ENCODE measurements around the gene STN1. TPM values are rescaled to one million over a fixed set of nuclear protein-coding genes. Genes with fewer than 3 reads are reported as not detected.

The STN1 gene
- total and polyA plus RNA-seq, 2 of the 4 experiments (the other 2 are of a cell fraction): 17.8 to 32.3 TPM

DNA sequence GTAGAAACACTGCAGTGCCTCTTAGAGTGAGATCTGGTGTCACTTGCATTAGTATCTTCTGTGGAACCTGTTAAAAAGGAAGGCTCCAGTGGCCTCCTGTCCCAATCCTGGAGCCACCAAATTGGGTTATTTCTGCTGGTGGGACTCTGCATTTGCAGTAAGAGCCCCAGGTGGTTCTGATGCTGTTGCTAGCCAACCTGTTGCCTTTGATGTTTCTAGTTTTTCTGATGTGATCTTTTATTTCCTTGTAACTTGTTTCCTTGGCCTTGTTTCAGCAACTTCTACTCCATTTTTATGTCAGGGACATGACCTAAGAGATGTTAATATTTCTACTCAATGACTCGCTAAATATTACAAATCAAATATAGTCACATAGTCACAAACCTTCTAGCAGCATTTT, 12.5 kb upstream of the STN1 start:
- no peaks in the 10 kb centered on the region for H3K27me3 ChIP-seq (ENCODE audit: control insufficient read depth, insufficient read depth, low read length)
- no peak overlapping the region for H3K27ac ChIP-seq (ENCODE audit: insufficient read depth, low read length)
- H3K79me1 ChIP-seq (ENCODE audit: low read depth in 1 of 2, low read length in 2 of 2): no peaks in the 10 kb centered on the region
- no peaks in the 10 kb centered on the region for H3K4me1 ChIP-seq (ENCODE audit: control insufficient read depth, insufficient read depth, low read length)
- no peak overlapping the region for H3K4me2 ChIP-seq (ENCODE audit: low read depth, low read length)
- dilution Hi-C loops (cut with HindIII; ENCODE audit: low sequenced_read_pairs, unreplicated experiment): no loop called here
- no peaks in the 10 kb centered on the region for H3K36me3 ChIP-seq (ENCODE audit: control insufficient read depth, insufficient read depth, low read length)
- H3K9me3 ChIP-seq (ENCODE audit: control insufficient read depth, insufficient read depth, low read length): no peaks in the 10 kb centered on the region
- no peaks in the 10 kb centered on the region for H4K20me1 ChIP-seq (ENCODE audit: insufficient read depth, low read length)
- H2BK120ac ChIP-seq (ENCODE audit: low read depth, low read length): no peak overlapping the region
- DNase-seq (no peak), ATAC-seq (ENCODE audit: low read depth) (no peak)
- no peak overlapping the region for H3K14ac ChIP-seq (replicated peaks; ENCODE audit: low read depth, low read length)
- H2BK20ac ChIP-seq (ENCODE audit: low read depth, low read length): no peak overlapping the region
- no peak overlapping the region for H4K8ac ChIP-seq (ENCODE audit: low read depth in 2 of 2, low read length in 2 of 2)
- no CpG with 5 or more reads among the region's 1 CpG for WGBS, 2 experiments (ENCODE audit: extremely low coverage in 2 of 2, insufficient read length in 1 of 2)
- H3K18ac ChIP-seq (ENCODE audit: low read depth, low read length): no peak overlapping the region
- H3K4ac ChIP-seq (ENCODE audit: low read depth, low read length): no peak overlapping the region
- H3K9ac ChIP-seq (ENCODE audit: low read depth, low read length): no peak overlapping the region
- no peak overlapping the region for H2BK5ac ChIP-seq (ENCODE audit: low read depth, low read length, poor library complexity, severe bottlenecking)
- in situ Hi-C loops (cut with MboI; ENCODE audit: low sequenced_read_pairs): no loop called here
- H3K4me3 ChIP-seq (ENCODE audit: insufficient read depth, low read depth, low read length): no peak overlapping the region
- no peak overlapping the region for H4K5ac ChIP-seq (ENCODE audit: low read depth, low read length)
- intact Hi-C loops (cut with micrococcal nuclease): no loop called here
- H2BK15ac ChIP-seq (ENCODE audit: low read depth, low read length): no peak overlapping the region
- H3K56ac ChIP-seq (ENCODE audit: extremely low read depth, insufficient read depth, low read length): no peak overlapping the region
- no peaks in the 10 kb centered on the region for H3K9me1 ChIP-seq (ENCODE audit: insufficient read depth, low read length)
- ChIA-PET CTCF (no interaction called here), POLR2A (ENCODE audit: unreplicated experiment) (no interaction called here)
- no peak overlapping the region for H2AK5ac ChIP-seq (ENCODE audit: low read depth, low read length)
- no peak overlapping the region for H2AFZ ChIP-seq (replicated peaks; ENCODE audit: low read length, poor library complexity)
- BruUV-seq (replicated peaks): no TSS peak
- no peak overlapping the region for H2AK9ac ChIP-seq (replicated peaks; ENCODE audit: low read depth, low read length, poor library complexity)
- no peak for TF ChIP-seq RAD21 (IDR thresholded peaks at IDR 0.05; ENCODE audit: low read length)
- no peak for TF ChIP-seq NFE2L2 (IDR thresholded peaks at IDR 0.05; ENCODE audit: low read depth, low read length)
- TF ChIP-seq MAZ (IDR thresholded peaks at IDR 0.05; ENCODE audit: borderline replicate concordance, low read depth, low read length): no peak
- no peak for TF ChIP-seq RFX5 (IDR thresholded peaks at IDR 0.05; ENCODE audit: low read depth, low read length)
- TF ChIP-seq RCOR1 (IDR thresholded peaks at IDR 0.05; ENCODE audit: insufficient replicate concordance, low read length): no peak
- TF ChIP-seq MAFK (IDR thresholded peaks at IDR 0.05; ENCODE audit: low read depth, low read length): no peak
- TF ChIP-seq POLR2A (IDR thresholded peaks at IDR 0.05; ENCODE audit: low read depth, low read length): no peak
- TF ChIP-seq, protein P1, sequence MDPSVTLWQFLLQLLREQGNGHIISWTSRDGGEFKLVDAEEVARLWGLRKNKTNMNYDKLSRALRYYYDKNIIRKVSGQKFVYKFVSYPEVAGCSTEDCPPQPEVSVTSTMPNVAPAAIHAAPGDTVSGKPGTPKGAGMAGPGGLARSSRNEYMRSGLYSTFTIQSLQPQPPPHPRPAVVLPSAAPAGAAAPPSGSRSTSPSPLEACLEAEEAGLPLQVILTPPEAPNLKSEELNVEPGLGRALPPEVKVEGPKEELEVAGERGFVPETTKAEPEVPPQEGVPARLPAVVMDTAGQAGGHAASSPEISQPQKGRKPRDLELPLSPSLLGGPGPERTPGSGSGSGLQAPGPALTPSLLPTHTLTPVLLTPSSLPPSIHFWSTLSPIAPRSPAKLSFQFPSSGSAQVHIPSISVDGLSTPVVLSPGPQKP (IDR thresholded peaks at IDR 0.05; ENCODE audit: borderline replicate concordance, low read depth, low read length): no peak
- TF ChIP-seq MXI1 (IDR thresholded peaks at IDR 0.05; ENCODE audit: borderline replicate concordance, low read depth, low read length): no peak
- no peak for TF ChIP-seq CEBPB (IDR thresholded peaks at IDR 0.05; ENCODE audit: low read depth, low read length)
- TF ChIP-seq FOS (IDR thresholded peaks at IDR 0.05; ENCODE audit: low read depth, low read length): no peak
- TF ChIP-seq, protein P2, sequence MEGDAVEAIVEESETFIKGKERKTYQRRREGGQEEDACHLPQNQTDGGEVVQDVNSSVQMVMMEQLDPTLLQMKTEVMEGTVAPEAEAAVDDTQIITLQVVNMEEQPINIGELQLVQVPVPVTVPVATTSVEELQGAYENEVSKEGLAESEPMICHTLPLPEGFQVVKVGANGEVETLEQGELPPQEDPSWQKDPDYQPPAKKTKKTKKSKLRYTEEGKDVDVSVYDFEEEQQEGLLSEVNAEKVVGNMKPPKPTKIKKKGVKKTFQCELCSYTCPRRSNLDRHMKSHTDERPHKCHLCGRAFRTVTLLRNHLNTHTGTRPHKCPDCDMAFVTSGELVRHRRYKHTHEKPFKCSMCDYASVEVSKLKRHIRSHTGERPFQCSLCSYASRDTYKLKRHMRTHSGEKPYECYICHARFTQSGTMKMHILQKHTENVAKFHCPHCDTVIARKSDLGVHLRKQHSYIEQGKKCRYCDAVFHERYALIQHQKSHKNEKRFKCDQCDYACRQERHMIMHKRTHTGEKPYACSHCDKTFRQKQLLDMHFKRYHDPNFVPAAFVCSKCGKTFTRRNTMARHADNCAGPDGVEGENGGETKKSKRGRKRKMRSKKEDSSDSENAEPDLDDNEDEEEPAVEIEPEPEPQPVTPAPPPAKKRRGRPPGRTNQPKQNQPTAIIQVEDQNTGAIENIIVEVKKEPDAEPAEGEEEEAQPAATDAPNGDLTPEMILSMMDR (conservative IDR thresholded peaks at IDR 0.05; ENCODE audit: low read depth, low read length): no peak
- TF ChIP-seq BHLHE40 (IDR thresholded peaks at IDR 0.05; ENCODE audit: low read depth, low read length): no peak
- no peak for TF ChIP-seq CHD1 (IDR thresholded peaks at IDR 0.05; ENCODE audit: low read depth, low read length)
- TF ChIP-seq USF2 (IDR thresholded peaks at IDR 0.05; ENCODE audit: low read depth, low read length): no peak
- no peak for TF ChIP-seq SMC3 (IDR thresholded peaks at IDR 0.05; ENCODE audit: low read depth, low read length)
- no peak overlapping the region for H3K23ac ChIP-seq (ENCODE audit: low read depth, low read length)
- no peak overlapping the region for H4K91ac ChIP-seq (ENCODE audit: insufficient read depth, low read depth, low read length)

All from IMR-90 (cell line).